ENCODE data around the gene TPSB2.
"Not testable (repeated sequence)": the region's sequence is repeated elsewhere in the genome, so short reads cannot be mapped to it uniquely, and the experiment has no call there.

DNA sequence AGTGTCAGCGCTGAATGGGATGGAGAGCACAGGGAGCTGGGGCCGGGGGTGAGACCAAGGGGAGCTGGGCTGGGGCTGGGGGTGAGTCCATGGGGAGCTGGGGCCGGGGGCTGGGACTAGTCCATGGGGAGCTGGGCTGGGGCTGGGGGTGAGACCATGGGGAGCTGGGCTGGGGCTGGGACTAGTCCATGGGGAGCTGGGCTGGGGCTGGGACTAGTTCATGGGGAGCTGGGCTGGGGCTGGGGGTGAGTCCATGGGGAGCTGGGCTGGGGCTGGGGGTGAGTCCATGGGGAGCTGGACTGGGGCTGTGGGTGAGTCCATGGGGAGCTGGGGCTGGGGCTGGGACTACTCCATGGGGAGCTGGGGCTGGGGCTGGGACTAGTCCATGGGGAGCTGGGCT lies 24.8 kb upstream of the TPSB2 start:
- TF ChIP-seq, protein P1, sequence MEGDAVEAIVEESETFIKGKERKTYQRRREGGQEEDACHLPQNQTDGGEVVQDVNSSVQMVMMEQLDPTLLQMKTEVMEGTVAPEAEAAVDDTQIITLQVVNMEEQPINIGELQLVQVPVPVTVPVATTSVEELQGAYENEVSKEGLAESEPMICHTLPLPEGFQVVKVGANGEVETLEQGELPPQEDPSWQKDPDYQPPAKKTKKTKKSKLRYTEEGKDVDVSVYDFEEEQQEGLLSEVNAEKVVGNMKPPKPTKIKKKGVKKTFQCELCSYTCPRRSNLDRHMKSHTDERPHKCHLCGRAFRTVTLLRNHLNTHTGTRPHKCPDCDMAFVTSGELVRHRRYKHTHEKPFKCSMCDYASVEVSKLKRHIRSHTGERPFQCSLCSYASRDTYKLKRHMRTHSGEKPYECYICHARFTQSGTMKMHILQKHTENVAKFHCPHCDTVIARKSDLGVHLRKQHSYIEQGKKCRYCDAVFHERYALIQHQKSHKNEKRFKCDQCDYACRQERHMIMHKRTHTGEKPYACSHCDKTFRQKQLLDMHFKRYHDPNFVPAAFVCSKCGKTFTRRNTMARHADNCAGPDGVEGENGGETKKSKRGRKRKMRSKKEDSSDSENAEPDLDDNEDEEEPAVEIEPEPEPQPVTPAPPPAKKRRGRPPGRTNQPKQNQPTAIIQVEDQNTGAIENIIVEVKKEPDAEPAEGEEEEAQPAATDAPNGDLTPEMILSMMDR (conservative IDR thresholded peaks at IDR 0.05 in 1 of 2, IDR thresholded peaks at IDR 0.05 in 1 of 2; ENCODE audit: low read depth in 1 of 2, low read length in 2 of 2), result not testable (repeated sequence)
- TF ChIP-seq EZH2 (IDR thresholded peaks at IDR 0.05; ENCODE audit: low read length, missing control alignments), result not testable (repeated sequence)

Data from fibroblast of lung (primary cell).